Activated CD4-positive, alpha-beta T cell treated with anti-CD3 and anti-CD28 coated beads, Interleukin-2, amount 50 U/mL, for 24 hours (primary cell): Measurements from ENCODE around the gene FHIT.

Source experiments
- DNase-seq, 2 donors: peaks; one replicate each; pipeline ENCODE4 v3.0.0-alpha.2; 2020; ENCODE audit warnings: low read depth in 1 of 2, low spot score in 1 of 2

The FHIT gene

DNA sequence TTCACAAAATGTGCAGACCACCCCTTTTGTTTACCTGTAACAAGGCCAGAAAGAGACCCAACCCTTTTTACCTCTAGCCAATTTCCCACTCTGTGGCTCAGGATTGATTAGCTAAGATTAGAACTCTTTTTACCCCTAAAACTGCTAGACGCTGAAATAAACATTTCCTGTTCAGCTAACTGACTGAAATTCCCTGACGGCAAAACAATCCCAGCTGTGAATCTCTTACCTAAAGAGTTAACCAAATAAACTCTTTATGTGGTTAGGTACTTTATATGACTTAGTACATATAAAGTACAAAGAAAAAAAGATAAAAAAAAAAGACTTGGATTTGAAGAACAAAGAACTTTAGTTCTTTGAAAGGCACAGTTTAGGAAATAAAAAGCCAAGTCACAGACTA, 988.7 kb downstream of the FHIT start:
- no peak for DNase-seq

DNA sequence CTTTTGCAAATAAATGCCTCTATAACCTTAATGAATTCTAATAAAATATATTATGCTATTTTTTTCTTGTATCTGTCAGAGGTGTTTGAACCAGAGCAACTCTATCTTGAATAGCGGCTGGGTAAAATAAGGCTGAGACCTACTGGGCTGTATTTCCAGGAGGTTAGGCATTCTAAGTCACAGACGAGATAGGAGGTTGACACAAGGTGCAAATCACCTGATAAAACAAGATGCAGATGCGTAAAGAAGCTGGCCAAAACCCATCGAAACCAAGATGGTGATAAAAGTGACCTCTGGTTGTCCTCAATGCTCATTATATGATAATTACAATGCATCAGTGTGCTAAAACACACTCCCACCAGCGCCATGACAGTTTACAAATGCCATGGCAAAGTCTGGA, 990.7 kb downstream of the FHIT start:
- no peak for DNase-seq

DNA sequence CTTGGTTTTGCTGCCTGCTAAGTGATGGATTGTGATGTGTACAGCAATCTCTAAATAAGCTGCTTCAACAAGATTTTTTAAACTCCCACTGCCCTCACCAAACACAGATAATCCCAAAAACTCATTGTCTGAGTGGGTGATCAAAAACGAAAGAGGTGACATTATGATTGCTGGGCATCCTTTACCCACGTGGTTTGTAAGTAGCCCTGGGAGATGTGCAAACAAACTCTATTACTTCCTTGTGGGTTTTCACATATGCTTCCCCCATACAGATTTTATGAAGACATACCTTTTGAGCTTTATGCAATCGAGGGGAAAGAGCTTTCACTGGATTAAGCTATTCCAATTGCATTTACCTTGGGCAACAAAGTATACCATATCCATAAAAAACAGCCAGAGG, 1000.4 kb downstream of the FHIT start:
- DNase-seq = no peak

DNA sequence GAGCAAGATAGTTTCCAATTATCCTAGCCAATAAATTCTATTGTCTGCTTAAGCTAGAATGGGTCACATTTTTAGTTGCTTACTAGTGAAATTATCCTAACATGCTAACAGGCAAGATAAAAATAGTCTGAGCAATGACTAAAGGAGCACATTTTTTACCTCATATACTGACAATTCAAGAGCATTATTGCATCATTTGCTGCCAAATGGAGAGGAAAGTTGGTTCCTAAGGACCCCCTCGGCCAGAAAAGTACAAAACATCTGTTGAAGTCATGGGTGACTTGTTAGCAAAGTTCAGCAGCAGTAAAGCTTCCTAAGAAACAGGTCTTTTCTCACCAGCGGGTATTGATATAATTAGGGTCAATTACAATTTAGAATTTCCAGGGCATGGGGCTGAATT, 1001.0 kb downstream of the FHIT start:
- DNase-seq = no peak

DNA sequence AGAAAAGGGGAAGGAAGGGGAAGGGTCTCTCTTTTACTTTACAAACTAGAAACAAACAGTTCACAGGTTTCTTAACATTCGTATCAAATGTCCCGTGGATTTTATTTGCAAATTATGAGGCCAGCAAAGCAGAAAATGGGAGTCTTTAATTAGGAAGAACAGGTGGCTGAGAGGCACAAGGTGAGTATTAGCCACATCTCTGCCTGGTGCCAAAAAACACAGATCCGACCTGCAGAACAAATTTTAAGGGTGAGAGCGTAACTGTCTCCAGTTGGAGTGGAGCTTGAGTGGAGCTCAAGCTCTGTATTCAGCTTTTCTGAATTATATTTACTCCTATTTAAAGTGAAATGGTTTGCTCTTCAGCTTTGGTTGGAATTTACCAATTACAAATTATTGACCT, 1004.9 kb downstream of the FHIT start:
- no peak for DNase-seq

DNA sequence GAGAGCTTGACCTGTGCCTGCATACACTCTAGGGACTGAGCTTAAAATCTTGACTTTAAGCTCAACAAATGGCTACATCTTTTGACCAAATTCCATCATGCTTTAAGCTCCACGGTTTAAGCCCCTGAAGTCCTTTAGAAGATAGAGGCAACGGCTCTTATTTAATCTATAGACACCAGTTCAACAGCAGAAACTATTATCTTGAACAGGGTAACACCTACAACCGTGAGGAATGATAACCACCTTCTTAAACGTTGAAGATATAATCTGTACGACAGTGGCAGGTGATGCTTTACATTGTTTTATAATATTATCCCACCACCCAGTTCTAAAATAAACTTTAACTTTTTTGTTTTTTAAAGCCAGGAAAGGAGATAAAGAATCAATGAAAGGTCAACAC, 1007.8 kb downstream of the FHIT start:
- no peak for DNase-seq

DNA sequence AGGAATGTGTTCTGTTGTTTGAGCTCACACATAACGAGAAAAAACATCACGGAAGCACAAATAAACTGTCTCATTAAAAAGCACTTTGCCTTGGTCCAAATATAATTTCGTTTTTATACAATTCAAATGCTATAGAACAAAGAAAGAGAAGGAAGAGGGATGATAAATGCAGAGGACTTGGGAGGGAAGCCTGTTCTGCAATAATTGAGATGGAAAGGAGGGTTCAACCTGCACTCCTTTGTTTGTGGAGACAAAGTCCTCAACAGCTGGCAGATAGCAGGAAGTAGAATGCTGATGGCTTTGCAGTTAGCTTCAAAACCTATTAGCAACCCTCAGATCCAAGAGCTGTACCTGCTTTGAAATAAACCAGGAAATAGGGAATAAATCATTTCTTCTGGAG, 1010.8 kb downstream of the FHIT start:
- DNase-seq = no peak

DNA sequence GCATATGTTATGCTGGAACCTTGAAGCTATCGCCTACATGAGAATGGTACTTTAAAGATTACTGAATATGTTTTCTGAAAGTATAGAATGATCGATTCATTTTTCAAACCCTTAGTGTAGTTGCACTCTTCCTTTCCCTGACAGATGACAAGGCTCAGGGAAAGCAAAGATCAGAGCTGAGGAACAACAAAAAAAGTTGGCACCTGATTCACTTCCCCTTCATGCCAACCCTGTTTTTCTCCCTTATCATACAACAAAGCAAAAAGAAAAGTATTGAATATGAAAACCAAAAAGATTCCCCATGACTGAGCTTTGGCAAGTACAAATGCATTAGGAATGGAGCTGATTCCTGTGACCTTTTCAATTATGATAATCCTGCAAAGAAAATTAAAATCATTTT, 1012.7 kb downstream of the FHIT start:
- no peak for DNase-seq

DNA sequence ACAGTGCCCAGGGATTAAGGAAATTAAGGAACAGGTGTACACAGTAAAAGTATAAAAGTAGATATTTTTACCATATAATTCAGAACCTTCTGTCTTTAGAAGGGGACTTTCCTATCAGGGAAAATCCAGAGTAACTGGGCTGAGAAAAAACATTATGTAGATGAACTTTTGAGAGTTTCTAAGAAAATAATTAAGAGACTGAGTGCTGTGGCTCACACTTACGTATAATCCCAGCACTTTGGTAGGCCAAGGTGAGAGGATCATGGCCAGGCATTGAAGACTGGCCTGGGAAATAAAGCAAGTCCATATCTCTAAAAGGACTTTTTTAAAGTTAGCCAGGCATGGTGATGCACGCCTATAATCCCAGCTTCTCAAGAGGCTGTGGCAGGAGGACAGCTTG, 1021.8 kb downstream of the FHIT start:
- no peak for DNase-seq

DNA sequence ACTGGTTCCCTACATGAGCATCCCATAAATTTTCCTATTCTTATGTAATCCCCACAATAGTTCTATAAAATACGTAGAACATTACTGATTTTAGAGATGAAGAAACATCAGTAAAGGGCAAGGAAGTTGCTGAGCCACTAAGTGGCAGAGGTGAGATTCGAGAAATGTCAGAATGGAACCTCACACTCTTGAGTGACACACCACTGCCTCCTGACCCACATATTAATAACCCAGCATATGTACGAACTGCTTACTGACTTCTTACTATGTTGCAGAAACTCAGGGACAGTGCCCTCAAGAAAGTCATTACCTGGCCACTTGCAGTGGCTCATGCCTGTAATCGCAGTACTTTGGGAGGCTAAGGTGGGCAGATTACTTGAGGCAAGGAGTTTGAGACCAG, 1022.4 kb downstream of the FHIT start:
- DNase-seq = no peak

DNA sequence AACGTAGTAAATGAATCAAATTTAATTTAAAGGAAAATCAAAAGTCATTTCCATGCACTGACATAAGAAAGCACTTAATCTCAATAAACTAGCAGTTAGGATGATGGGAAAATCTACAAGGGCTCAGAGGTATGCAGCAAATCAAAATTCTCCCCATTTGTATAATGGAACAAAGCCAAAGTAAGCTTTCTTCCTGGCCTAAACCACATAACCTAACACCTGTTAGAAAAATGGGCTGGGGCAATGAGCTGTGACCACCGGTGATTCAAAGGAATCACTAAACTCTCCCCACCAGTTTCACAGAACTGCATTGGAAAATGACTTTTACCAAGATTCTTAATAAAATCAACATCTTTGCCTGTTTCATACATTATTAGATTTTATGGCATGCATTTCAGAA, 1024.3 kb downstream of the FHIT start:
- DNase-seq = no peak

DNA sequence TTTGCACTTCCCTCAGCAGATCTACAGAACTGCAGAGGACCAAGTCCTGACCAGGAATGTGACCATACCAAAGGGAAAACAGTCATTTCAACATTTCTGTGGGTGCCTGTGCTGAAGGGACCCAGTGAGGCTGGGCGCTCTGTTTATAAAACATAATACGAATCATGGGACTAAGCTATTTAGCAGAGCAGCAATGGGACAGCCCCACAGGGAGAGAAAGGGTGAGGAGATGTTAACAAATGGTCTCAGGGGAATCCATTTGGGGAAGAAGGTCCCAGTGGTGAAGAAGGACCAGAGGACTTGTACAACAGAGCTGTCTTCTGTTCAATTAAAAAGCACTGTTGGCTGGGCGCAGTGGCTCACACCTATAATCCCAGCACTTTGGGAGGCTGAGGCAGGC, 1025.4 kb downstream of the FHIT start:
- no peak for DNase-seq

DNA sequence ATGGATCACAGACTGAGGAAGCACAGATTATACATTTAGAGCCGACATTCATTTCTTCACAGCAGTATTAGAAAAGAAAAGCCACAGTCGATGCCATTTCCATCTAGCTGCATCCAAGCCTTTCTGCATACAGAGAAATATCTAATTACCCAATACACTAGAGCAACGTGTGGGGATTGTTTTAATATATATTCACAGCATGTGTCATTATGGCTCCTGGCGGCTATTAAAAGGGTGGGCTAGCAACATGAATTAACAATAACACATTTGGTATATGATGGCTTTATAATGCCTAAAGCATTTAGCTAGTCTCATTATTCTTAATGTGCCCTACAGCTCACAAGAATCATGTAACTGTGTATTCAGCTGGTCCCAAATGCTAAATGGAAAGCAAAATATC, 1030.5 kb downstream of the FHIT start:
- DNase-seq = no peak

DNA sequence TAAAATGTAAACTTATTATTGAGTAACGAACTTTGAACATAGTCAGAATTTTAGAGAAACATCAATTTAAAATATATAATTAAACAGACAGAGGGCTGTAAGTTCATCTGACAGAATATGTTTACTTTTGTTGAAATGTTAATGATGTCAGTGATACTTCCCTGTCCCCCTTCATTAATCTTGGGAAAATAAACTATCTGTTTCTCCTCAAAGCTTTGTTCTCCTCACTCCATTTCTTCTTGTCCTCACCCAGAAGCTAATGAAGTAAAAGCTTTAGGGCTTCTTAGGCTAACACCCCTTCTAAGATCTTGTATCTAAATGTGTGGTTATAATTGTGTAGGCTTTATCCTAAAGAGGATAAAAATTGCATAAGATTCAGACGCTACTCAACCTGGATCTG, 1031.8 kb downstream of the FHIT start:
- DNase-seq = no peak

DNA sequence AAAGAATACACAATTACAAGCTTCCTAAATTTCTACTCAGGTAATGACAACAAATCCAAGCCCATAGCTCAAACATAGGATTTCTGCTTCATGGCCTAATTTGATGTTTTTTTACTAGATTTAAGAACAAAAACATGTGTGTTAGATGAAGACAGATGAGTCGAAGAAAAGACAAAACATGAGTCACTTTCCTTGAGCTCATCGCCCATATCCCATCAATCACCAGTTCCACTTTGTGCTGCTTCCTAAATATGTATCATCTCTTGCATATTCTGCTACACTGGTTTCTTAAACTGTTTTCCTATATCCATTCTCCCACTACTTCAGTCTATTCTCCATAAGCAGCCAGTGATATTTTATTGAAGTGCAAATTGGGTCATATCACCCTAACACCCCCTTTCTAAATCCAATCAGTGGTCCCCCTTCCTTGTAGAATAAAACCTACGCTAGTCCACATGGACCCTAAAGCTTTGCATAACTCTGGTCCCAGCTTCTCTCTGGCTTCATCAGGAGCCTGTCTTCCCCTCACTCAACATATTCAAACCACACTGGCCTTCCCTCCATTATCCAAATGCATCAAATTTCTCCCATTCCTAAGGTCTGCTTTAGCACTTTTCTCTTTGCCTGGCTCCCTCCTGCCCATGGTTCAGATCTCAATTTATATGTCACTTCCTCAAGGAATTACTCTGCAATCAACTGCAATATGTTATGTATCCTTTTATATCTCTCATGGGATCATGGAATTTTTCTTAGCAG, 1033.9 kb downstream of the FHIT start:
- DNase-seq = no peak

DNA sequence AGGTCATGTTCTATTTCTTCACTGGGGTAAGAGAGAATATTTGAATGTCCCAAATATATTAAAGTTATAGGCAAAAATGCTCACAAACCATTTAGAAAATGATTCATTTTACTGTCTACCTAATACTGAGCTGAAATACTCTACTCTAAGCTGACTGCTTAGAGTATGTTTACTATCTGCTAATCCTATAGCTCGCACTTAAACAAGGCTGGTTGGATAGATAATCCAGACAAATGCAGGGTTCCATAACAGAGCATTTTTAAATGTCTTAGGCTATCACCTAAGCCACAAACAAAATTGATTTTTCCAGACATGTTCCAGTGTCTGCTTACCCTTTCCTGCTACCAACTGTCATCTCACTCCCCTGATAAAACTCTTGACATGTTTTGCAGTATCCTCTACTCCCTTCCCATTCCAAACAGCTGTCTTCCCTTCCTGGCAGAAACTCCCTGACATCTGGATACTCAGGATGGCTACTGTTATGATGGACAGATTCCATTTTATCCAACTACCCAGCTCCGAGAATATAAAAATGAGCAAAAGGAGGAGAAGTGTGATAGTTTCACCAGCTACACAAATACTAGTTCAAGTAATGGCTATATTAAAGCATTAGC, 1034.7 kb downstream of the FHIT start:
- DNase-seq = no peak

DNA sequence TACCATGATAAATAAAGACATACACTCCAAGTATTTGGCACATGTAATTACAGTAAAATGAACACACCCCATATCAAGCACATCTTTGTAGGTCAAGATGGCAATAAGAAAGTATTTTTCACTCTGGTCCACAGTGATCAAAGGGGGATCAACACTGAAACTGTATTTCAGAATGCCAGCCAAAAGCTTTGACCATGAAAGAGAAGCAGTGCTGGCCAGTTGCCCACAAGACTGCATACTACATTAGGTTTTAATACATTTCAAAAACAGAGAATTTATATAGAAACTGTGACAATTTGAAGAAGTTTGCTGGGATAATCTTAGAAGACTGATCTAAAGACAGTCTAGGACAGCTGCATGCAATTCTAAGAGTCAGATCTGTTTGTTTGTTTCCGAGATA, 1035.3 kb downstream of the FHIT start:
- DNase-seq = no peak

DNA sequence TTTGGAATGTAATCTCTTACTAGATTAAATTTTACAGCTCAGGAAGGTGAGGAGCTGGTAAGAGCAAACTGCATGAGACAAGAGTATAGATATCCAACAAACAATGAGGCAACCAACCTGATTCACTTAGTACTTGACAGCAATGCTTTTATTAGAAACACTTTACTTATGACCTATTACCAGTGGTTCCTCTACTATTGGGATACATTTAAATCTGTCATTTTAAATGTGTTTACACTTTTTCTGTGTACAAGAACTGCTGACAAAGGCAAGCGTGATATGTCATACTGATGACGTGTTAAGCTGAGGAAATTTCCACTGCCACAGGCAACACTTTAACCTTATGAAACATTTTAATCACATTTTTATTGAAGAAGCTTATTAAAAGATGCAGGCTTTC, 1043.3 kb downstream of the FHIT start:
- DNase-seq = no peak

DNA sequence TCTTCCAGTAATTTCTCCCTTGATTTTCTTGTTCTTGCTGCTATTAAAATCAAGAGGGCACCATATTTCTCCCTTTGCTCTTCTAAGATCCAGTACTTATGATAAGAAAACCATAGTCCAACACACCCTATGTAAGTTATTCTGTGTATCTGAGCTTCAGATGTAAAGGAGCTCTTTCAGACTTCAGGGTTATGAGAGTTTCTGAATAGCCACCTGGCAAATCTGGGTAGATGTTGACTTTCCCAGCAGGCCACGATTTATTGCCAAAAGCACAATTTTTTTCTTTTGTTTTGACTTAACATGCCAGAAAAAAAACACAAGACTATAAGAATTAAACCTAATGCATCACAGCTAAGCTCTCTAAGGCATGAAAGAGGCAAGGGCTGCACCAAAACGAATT, 1045.0 kb downstream of the FHIT start:
- no peak for DNase-seq

DNA sequence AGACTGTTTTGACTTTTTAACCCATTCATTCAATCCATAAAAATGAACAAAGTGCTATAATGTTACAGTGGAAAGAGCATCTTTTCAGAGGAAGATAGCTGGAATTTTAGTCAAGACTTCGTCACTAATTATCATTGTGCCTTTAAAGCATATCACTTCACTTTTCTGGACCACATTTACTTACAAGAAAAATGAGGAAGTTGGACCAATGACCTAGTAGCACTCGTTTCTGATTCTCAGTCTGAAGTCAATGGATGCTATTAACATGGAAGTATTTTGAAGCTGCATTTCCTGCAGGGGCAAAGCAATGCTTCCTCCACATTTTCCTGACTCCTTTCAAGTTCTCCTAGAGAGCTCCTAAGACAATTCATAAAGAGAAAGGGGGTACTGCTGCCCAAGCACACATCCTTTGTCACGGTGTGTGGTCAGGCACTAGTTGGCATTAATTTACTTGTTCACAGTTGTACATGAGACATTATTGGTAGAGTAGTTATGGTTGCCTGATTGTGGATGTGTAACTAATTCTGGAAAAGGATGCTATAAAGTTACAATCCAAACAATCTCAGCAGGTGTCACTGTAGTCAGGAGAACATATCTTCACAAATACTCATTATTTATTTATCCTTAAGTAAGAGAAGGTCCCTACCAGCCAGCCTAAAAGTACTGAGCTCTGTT, 1049.1 kb downstream of the FHIT start:
- DNase-seq = no peak

DNA sequence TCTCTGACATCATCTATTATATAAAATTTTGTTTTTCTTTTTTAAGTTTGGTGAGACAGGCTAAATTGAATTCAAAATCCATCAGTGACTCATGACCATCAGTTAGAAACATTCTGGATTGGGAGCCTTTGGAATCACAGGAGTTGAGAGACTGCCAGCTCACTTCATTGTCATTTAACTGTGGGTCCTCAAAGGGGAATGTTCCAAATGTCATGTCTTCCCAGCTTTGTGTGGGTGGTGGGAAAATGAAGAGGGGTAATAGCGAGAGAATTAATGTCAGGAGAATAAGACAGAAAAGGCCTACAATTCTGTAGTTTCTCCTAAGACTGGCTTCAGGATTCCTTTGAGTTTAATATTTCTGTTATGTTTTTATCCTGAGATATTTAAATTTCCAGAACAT, 1051.9 kb downstream of the FHIT start:
- no peak for DNase-seq

DNA sequence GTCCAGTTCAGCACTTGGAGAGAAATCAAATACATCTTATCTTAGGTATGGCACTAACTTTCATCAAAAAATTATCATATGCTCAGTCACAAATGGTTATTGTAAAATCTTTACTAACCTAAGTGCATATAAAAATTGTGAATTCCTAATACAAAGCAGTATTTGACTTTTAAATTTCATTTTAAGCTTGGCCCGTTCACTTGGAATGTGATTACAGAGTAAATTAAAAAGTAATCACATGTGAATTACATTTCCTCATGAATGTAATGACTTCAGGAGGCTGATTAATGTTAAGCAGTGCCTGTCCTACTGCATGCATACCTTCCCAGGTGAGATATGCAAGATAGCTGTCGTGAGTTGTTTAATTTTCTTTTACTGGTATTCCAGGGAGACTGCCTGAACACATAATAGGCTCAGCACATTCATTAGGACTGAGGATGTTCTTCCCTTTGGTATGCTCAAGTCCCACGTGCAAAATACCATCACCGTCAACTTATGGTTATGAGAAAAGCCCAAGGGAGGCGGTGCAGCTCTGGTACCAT, 1053.0 kb downstream of the FHIT start:
- DNase-seq = no peak
